ENCODE data around the gene CEP43.

The CEP43 gene, protein sequence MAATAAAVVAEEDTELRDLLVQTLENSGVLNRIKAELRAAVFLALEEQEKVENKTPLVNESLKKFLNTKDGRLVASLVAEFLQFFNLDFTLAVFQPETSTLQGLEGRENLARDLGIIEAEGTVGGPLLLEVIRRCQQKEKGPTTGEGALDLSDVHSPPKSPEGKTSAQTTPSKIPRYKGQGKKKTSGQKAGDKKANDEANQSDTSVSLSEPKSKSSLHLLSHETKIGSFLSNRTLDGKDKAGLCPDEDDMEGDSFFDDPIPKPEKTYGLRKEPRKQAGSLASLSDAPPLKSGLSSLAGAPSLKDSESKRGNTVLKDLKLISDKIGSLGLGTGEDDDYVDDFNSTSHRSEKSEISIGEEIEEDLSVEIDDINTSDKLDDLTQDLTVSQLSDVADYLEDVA

DNA sequence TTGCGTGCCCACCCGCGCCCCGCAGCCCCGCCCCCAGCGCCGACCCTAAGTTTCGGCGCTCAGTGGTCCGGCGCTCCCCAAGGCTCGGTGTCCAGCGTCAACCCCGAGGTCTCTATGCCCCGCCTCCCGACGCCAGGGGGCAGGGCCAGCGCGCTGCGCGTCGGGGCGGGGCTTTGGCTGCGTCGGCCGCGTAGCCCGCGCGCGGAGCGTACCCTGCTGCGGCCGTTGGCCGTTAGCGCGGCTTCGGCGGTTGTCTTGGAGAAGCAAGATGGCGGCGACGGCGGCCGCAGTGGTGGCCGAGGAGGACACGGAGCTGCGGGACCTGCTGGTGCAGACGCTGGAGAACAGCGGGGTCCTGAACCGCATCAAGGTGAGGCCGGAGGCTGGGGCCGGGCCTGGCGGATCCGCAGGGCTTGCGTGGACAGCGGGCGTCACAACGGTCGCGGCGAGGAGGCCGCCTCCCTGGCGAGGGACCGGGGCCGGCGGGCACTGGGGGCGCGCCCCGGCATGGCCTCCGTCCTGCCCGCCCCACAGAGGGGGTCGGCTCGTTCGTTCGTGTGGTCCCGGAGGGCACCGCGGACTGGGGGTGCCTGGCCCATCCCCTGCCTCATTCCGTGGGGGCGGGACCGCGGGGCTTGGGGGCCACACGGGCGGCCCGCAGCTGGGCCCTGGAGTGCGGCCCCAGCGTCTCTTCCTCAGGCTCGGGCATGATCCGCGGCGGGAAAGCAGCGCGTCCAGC, at the start of gene CEP43:
Gene CEP43 (plus strand): TSS at position 253 of the 739 bp plus-strand sequence. CDS start 16 bp downstream, at position 269.
- DNase-seq, result peak; percentile 97

DNA sequence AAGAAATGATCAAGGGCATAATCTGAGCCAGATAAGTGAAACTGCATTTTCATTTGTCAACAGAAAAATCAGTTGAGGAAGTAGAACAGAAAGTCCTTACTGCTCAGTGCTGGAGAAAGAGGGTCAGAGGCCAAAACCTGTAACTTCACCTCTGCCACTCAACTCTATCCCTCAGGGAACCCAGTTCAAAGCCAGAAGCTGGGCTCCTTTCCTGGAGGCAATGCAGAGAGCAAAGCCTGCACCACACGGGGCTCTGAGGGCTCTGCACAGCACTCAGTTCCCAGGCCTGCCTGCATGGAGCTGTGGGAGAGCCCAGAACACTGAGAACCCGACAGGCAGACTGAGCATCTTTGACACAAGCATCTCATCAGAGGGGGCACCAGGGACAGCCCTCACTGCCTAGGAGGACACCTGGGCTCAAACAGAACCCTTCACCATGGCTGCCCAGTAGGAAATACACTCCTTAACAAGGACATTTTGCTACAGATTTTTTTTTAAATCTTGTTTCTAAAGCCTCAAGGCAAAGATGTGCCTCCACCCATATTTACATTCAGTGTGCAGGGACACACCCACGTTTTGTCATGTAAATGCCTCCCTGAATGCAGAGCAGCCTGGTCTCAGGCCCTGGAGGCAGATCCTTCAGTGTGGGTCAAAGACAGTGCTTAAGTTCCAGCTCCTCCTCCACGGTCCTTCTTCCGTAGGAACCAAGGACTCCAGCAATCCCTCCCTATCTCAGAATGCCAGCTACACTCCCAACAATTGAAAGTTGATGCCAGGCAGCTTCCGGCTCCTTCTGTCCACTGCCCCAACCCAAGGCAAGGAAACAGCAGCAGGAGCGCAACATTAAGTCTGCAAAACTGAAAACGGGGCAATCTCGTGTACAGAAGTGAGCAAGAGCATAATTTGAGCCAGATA, 49.4 kb upstream of the CEP43 start:
- DNase-seq, result no peak

DNA sequence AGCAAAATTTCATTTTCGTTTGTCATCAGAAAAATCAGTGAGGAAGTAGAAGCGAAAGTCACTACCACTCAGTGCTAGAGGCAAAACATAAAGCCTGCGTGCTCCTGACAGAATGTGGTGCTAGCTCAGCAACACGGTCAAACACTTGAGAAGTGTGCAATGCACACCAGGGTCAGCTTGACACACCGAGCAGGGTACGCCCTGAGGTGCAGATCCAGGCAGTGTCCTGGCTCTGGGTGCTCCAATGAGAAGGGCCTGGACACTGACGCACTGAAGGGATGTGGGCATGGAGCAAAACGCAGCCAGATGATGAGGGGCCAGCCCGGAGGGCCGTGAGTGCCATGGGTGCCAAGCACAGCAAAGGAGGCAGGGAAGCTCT, 48.8 kb upstream of the CEP43 start:
- no peak for DNase-seq

DNA sequence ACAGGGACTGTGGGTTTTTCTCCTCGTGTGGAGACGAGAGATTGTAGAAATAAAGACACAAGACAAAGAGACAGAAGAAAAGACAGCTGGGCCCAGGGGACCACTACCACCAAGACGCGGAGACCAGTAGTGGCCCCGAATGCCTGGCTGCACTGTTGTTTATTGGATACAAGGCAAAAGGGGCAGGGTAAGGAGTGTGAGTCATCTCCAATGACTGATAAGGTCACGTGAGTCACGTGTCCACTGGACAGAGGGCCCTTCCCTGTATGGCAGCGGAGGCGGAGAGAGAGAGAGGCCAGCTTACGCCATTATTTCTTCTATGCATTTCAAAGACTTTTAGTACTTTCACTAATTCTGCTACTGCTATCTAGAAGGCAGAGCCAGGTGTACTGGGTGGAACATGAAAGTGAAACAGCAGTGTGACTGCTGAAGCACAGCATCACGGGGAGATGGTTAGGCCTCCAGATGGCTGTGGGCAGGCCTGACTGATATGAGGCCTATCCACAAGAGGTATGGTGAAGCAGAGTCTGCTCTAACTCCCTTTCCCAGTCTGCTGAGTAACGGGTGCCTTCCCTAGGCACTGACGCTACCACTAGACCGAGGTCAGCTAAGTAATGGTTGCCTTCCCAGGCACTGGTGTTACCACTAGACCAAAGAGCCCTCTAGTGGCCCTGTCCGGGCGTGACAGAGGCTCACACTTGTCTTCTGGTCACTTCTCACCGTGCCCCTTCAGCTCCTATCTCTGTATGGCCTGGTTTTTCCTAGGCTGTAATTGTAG, 48.1 kb upstream of the CEP43 start:
- peak; percentile 15 for DNase-seq

DNA sequence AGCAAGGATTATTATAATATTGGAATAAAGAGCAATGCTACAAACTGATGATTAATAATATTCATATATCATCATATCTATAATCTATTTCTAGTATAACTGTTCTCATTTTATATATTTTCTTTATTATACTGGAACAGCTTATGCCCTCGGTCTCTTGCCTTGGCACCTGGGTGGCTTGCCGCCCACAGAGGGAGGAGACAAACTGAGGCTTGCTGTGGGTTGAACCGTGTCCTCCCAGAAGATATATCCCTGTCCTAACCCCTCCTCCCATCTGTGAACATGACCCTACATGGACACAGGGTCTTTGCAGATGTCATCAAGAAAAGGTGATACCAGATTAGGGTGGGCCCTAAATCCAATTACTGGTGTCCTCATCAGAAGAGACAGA, 47.5 kb upstream of the CEP43 start:
- no peak for DNase-seq

DNA sequence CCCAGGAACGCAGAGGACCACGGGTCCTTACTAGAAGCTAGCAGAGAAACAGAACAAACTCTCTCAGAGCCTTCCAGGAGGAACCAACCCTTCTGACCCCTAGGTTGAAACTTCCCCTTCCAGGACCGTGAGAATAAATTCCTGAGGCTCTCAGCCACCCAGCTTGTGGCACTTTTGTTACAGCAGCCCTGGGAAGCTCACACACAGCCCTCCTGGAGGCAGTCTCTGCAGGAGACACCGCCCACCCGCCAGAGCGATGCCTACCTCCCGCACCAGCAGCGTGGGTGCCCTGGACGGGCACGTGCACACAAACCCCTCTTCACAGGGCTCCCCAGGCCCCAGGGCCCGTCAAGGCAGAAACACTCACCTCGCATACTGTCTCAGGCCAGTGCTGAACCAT, 47.1 kb upstream of the CEP43 start:
- no peak for DNase-seq

DNA sequence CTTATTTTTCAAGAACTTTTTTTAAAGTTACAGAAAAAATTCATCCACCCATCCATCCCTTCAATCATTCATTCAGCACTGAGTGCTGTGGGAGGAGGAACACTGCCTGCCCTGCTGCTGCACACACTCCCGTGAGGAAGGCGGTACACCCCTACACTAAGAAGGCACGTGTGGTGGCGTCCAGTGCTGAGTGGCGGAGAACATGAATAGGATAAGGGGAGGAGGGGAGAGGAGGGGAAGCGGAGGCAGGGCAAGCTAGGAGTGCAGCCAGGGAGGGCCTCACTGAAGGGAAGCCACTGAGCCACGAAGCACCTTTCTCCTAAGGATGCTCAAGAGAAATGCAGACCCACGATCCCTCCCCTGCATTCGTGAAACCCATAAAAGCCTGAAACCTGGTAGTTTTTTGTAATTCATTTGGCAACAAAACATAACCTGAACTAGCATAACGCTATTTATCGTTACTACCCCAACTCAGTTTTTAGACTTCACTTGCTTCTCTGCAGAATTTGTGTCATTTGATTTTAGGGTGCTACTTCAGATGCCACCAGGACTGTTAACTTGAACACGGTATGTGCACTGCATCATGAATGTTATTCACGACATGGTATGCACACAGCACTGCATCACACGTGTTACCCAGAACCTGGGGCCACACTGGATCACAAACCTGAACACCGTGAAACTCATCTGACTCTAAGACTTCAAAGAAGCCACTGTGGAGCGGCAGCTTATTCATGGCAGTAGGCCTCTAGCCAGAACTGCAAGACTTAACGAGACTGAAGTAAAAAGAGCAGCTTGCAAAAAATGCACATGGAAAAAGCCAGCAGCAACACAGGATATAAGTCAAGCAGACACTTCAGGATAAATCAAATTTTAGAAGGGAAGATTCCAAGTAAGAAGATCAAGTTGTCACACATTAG, 46.4 kb upstream of the CEP43 start:
- DNase-seq, result no peak

DNA sequence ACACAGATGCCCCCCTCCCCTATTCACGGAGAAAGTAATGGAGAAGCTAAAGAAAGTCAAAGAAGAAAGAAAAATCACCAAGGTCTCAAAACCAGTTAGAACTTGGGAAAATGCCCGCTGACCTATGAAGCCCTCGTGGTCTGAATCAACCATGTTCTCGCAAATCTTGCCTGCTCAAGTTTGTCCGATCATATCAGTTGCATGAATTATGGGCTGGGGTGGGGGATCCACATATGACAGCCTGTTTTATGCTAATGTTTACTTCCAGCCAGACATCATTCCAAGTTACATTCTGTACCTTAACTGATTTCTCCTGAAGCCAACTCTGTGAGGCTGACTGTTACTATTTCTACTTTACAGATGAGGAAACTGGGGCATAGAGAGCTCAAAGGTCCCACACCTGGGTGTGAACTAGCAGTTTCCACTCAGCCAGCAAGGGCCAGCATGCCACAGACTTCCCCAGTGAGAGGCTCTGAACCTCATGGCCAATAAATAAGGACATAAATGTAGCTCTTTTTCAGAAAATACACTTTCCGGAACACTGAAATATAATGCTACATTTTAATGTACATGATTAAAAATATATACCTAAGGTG, 45.0 kb upstream of the CEP43 start:
- no peak for DNase-seq

DNA sequence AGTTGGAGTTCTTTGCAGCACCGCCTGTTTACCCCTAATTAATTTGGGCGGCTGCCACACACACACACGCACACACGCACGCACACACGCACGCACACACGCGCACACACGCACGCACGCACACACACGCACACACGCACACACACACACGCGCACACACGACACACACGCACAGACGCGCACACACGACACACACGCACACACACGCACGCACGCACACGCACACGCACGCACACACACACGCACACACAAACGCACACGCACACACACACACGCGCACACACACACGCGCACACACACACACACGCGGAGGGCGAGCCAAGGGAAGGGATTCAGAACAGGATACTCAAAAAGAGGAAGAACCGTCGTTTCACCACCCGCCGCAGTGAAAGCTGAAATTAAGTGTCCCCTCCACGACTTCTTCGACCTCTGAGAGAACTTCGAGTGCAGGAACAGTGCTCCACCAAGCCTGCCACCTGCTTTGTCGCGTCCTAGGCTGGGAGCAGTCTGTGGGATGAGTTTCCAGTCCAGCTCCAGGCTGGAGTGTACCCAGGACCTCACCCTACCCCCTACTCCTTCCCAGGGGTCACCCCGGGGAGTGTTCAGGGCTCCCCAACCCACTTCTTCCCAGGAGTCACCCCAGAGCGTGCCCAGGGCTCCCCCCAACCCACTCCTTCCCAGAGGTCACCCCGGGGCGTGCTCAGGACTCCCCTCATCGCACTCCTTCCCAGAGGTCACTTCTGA, 43.9 kb upstream of the CEP43 start:
- peak; percentile 13 for DNase-seq

DNA sequence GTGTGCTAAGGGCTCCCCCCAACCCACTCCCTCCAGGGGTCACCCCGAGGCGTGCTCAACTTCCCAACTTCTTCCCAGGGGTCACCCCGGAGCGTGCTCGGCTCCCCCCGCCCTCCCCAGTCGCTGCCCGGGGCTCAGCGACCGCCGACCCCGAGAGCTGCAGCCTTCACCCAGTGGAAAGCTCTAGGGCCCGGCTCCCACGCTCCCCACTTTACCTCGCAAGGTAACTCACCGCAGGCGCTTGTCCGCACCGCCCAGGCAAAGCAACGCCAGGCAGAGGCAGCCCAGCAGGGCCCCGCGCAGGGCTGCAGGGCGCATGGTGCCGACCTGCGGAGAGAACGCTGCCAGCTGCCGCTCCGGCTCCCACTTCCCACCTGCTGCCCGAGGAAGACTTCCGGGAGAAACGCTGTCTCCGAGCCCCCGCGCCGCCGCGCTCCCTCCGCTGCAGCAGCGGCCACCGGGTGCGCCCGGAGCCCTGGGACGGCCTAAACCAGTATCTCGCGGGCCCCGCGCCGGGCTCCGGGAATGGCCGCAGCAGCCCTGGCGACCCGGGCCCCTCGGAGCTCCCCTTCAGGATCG, 43.2 kb upstream of the CEP43 start:
- no peak for DNase-seq

DNA sequence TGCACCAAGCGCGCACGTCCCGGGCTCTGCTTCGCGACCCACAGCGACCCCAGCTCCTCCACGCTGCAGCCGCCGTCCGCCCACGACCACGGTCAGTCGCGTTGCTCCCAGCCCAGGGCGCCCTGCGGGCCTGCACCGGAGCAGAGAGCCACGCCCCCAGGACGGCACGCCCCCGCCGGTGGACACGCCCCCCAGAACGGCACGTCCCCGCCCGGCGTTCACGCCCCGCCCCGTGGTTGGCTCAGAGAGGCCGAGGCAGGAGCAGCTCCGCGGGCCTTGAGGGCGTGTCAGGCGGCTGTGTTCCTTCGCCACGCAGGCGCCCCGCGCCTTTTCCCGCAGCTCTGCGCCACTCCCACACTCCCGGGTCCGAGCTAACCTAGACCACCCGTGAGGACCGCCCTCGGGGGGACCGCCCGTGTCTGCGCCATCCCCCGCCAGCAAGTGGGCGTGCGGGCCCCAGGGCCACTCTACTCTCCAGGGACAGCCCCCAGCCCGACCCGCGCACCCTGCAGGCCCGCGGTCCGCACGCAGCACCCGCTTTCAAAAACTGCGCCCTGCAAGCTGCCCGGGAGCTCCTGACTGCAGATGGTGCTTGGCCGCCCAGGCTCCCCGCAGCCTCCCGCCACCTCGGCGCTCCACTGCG, 42.6 kb upstream of the CEP43 start, which contains the start of gene RNASET2:
Gene RNASET2 (minus strand): TSS at position 107 of the 643 bp plus-strand sequence. CDS start 368 bp downstream, outside the sequence.
- DNase-seq, result peak; percentile 87

DNA sequence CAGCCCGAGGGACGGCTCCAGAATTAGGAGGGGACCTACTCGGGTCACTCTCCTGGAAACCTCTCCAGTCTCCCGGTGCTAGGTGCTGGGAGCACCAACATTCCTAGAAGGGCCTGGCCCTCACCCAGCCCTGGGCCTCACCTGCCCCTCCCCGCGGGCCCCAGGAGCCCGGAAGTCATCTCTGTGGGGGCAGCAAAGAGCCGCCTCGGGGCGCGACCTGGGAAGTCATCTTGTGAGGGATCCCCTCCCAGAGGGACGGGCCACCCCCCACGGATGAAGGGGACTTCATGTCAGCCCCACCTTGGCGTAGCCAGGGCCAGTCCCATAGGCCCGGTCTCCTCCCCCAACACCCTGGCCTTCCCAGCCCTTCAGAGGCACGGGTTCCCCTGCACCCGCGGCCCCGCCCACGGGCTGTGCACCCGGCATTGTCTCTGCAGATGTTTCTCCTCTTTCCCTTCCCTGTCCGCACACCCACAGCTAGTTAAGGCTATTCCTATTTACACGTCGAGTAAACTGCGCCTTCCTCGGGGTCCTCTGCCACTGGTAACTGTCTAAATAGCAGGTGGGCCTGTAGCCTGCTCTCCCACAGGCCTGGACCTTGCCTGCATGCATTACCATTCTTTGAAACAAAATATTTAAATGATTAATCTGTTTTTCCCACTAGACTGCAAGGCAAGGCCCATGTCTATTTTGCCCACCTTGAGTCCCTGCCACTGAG, 42.0 kb upstream of the CEP43 start:
- peak; percentile 17 for DNase-seq

DNA sequence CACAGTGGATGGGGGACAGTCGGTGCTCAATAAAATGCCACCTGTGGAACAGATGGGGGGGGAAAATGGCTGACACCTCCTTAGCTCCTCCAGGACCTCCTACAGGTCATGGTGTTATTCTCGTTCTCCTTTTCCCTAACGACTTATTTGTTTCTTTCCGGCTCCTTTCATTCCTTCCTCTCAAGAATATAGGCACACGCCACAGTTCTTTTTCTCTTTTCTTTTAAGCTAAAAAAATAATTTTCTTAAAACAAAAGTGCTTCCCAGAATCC, 41.5 kb upstream of the CEP43 start:
- no peak for DNase-seq

DNA sequence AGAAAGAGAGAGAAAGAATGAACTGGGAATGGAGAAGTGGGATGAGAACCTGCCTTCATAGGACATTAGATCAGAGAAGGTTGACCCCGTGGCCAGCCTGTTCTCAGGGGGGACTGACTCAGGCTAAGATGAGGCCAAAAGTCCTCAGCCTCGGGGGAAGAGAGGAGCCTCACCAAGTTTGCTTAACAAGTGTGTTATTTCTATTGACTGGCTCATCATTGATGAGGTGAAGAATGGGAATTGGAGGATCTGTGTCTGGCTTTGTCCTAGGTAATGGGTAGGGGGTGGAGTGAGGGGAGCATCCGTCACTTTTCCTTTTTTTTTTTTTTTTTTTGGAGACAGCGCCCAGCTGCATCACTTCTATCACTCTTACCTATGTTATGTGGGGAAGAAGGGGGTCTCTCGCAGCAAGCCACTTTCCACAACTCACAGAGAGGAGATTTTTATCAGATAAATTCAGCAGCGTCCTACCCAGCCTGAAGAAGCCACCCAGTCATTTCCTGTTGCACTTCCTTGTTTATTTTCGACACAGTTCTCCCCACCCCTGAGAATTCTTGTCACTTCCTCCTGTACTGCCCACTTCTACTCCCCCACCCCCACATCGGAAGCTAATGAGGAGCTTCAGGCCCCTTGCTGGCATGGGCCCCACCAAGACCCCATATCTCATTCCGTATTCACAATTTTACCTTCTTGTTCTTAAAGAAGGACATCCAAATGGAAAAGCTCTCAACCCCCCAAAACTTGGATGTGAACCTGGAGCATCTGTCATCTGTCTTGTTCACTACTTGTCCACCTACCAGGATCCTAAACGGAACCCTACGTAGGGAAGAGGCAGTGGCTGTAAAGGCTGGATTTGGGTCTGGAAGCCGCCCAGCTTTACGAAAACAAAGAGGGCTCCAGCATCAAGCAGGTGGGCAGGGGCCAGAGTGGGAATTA, 40.0 kb upstream of the CEP43 start:
- DNase-seq, result peak; percentile 18

DNA sequence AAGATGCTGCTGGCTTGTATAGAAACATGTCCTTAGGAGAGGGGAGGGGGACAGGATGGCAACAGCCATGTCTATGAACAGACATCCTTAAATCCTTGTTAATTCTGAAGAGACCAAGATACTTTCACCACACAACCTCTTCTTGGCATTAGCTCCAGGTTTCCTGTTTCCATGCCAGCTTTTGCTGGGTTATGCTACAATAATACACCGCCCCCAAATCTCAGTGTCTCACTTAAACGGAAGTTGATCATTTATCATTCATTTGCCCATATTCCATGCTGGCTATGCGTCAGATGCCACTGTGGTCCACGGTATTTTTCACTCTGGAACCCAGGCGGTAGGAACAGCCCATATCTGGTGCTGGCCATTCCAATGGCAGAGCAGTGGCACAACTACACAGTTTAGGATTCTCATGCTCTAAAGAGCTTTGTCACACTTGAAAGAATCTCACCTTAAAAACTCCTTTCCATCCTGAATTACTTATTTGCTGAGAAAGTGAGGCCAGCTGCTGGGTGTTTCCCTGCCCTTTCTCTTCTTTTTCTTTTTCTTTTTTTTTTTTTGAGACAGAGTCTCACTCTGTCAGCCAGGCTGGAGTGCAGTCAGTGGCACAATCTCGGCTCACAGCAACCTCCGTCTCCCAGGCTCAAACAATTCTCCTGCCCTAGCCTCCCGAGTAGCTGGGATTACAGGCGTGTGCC, 39.1 kb upstream of the CEP43 start:
- DNase-seq, result no peak

DNA sequence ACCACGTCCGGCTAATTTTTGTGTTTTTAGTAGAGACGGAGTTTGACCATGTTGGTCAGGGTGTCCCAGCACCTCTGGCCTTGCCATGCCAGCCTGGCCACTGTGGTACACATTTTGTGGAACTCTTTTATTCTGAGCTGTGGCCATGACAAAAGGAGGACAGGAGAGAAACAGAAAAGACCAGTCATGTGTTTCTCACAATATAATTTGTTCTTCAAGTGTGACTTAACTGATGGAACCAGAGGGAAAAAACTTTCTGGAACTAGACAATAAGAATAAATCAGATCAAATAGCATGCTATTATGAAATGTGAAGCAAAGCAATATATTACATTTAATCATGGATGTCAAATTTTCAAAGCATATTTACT, 38.6 kb upstream of the CEP43 start:
- DNase-seq, result no peak

DNA sequence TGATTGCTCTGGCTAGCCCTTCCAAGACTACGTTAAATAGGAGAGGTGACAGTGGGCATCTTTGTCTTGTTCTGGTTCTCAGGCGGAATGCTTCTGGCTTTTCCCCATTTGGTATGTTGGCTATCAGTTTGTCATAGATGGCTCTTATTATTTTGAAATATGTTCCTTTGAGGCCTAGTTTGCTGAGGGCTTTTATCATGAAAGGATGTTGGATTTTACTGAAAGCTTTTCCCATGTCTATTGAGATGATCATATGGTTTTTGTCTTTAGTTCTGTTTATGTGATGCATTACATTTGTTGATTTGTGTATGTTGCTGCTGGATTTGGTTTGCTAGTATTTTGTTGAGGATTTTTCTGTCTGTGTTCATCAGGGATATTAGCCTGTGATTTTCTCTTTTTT, 32.9 kb upstream of the CEP43 start:
- no peak for DNase-seq
